A673 (cell line): ENCODE measurements around the gene TNFRSF12A. TPM values are rescaled to one million over a fixed set of nuclear protein-coding genes. Genes with fewer than 3 reads are reported as not detected.

Experiments used
- BruUV-seq: library from RNA; stranded (reverse); fragments of 400-500 nt; replicated peaks from 2 replicates; lab custom pipeline; 2021; lab: Mats Ljungman, UMichigan
- CTCF ChIA-PET: fragments of 300-600 bp; sonication (Branson Sonifier 250); formaldehyde crosslinking; loops from one replicate; lab custom pipeline; 2022; ENCODE audit warnings: antibody characterized with exemption; lab: Charles Lee
- POLR2A ChIA-PET: fragments of 300-600 bp; sonication (Branson Sonifier 250); formaldehyde crosslinking; loops from one replicate; lab custom pipeline; 2022; ENCODE audit warnings: antibody characterized with exemption; ENCODE audit not compliant: low non-redundant PET; lab: Charles Lee
- DNase-seq: peaks from one replicate; pipeline ENCODE4 v3.0.0-alpha.2; 2015; ENCODE audit warnings: low spot score
- H3K27ac ChIP-seq: fragments of 200-600 bp; sonication (generic); 2 replicates; pipeline ENCODE4 v1.5.1; 2016; ENCODE audit warnings: mixed run types, low read depth, mild to moderate bottlenecking, mixed read lengths, antibody characterized with exemption, low read length; ENCODE audit not compliant: poor library complexity, severe bottlenecking
- H3K27me3 ChIP-seq: fragments of 200-600 bp; sonication (generic); replicated peaks from 2 replicates; pipeline ENCODE4 v1.6.1; 2017; ENCODE audit warnings: mixed run types, low read depth, mild to moderate bottlenecking, mixed read lengths, antibody characterized with exemption, low read length; ENCODE audit not compliant: insufficient read depth, poor library complexity
- H3K36me3 ChIP-seq: fragments of 200-600 bp; sonication (generic); 2 replicates; pipeline ENCODE4 v1.6.1; 2016; ENCODE audit warnings: mixed run types, mild to moderate bottlenecking, mixed read lengths, antibody characterized with exemption, low read length; ENCODE audit not compliant: insufficient read depth, poor library complexity, severe bottlenecking
- H3K4me1 ChIP-seq: fragments of 200-600 bp; sonication (generic); 2 replicates; pipeline ENCODE4 v1.6.1; 2017; ENCODE audit warnings: mixed run types, mild to moderate bottlenecking, mixed read lengths, antibody characterized with exemption, low read length; ENCODE audit not compliant: insufficient read depth, poor library complexity, severe bottlenecking
- H3K4me3 ChIP-seq: fragments of 200-600 bp; sonication (generic); 2 replicates; pipeline ENCODE4 v1.5.1; 2016; ENCODE audit warnings: low read depth, mixed run types, mild to moderate bottlenecking, mixed read lengths, low read length; ENCODE audit not compliant: poor library complexity, severe bottlenecking
- H3K9me3 ChIP-seq: fragments of 200-600 bp; sonication (generic); 2 replicates; pipeline ENCODE4 v1.6.1; 2016; ENCODE audit warnings: mixed run types, low read depth, mild to moderate bottlenecking, mixed read lengths, antibody characterized with exemption, low read length; ENCODE audit not compliant: poor library complexity, severe bottlenecking
- CTCF ChIP-seq: fragments of 300-800, 200-600 bp; sonication (generic); conservative IDR thresholded peaks from 2 replicates; pipeline ENCODE4 v1.5.1; 2017; ENCODE audit warnings: low read depth, mild to moderate bottlenecking, antibody characterized with exemption, low read length, moderate library complexity, mixed read lengths
- EZH2 ChIP-seq: fragments of 200-600 bp; sonication (generic); IDR thresholded peaks from 2 replicates; pipeline ENCODE4 v1.6.1; 2017; ENCODE audit warnings: borderline replicate concordance, low read depth, mild to moderate bottlenecking, mixed read lengths, antibody characterized with exemption, low read length; ENCODE audit not compliant: poor library complexity, severe bottlenecking
- intact Hi-C: fragments of 100-400 bp; cut with micrococcal nuclease; formaldehyde crosslinking; loops from one replicate; pipeline ENCODE4 v1.10.0; 2022; ENCODE audit not compliant: unreplicated experiment
- total RNA-seq: library from RNA; stranded (reverse); gene quantifications from 2 replicates; pipeline ENCODE4 v1.2.3, GENCODE V29; 2021

TNFRSF12A gene
- total RNA-seq, 1 experiment from 2014 or later: 39.5 TPM

- peaks cover 15% of the 10 kb centered on the region for H3K36me3 ChIP-seq
- TSS peak; percentile 85 for BruUV-seq
- DNase-seq: peak; percentile 94
- peak within 1 kb of the TSS; percentile 87 for H3K4me3 ChIP-seq
- POLR2A ChIA-PET: no interaction called here
- H3K9me3 ChIP-seq: no peaks in the 10 kb centered on the region
- no peaks in the 10 kb centered on the region for H3K27me3 ChIP-seq
- intact Hi-C loops: no loop called here
- H3K27ac ChIP-seq: peak within 1 kb of the TSS; percentile 87
- CTCF ChIA-PET: no interaction called here
- TF ChIP-seq CTCF (no peak), EZH2 (no peak)
- H3K4me1 ChIP-seq: peaks cover 10% of the 10 kb centered on the region
These were observed 39.7 kb upstream of the TNFRSF12A start, which contains the start of gene PKMYT1 for GRCh38 chr16:2980227-2981176. Gene PKMYT1 (minus strand): TSS chr16:2980446. CDS start chr16:2979657, 789 bp downstream.

- TF ChIP-seq EZH2 (no peak), CTCF (no peak)
These were observed 38.8 kb upstream of the TNFRSF12A start for GRCh38 chr16:2981177-2981898.

GRCh38 chr16:2981899-2982250 lies 38.3 kb upstream of the TNFRSF12A start:
- TF ChIP-seq EZH2 (no peak), CTCF (no peak)
- no peak overlapping the region for H3K4me3 ChIP-seq
- POLR2A ChIA-PET: no interaction called here
- BruUV-seq: no TSS peak
- no peak for DNase-seq
- H3K36me3 ChIP-seq: peaks cover 3% of the 10 kb centered on the region
- H3K27me3 ChIP-seq: no peaks in the 10 kb centered on the region
- no peaks in the 10 kb centered on the region for H3K9me3 ChIP-seq
- intact Hi-C loops: no loop called here
- CTCF ChIA-PET: interaction anchor here (0.6 kb wide), 1 partner anchor 55 kb away, joined by 3 read pairs; no protein-coding TSS in a partner anchor
- H3K27ac ChIP-seq: no peak overlapping the region
- peaks cover 10% of the 10 kb centered on the region for H3K4me1 ChIP-seq

More at GRCh38 chr16:2981177-2981898, 38.8 kb upstream of the TNFRSF12A start:
- CTCF ChIA-PET: interaction anchor here (0.6 kb wide), 1 partner anchor 54 kb away, joined by 3 read pairs; no protein-coding TSS in a partner anchor
- peaks cover 10% of the 10 kb centered on the region for H3K4me1 ChIP-seq
- intact Hi-C loops: no loop called here
- no TSS peak for BruUV-seq
- H3K9me3 ChIP-seq: no peaks in the 10 kb centered on the region
- DNase-seq: no peak
- POLR2A ChIA-PET: no interaction called here
- H3K27ac ChIP-seq: no peak overlapping the region
- peaks cover 8% of the 10 kb centered on the region for H3K36me3 ChIP-seq
- H3K27me3 ChIP-seq: no peaks in the 10 kb centered on the region
- H3K4me3 ChIP-seq: peak overlapping the region; percentile 87
